HepG2 (cell line): Measurements from ENCODE around the gene OSBPL5. TPM values are rescaled to one million over a fixed set of nuclear protein-coding genes. Genes with fewer than 3 reads are reported as not detected.

Source experiments
- BHLHE40 ChIP-seq: IDR thresholded peaks from 2 replicates; pipeline ENCODE4 v1.6.1; 2011; ENCODE audit warnings: low read length, improper control_type of control experiment
- GZF1 ChIP-seq: sonication (generic); formaldehyde crosslinking; IDR thresholded peaks from 2 replicates; pipeline ENCODE4 v1.5.1; 2020; ENCODE audit warnings: mild to moderate bottlenecking, missing genetic modification reagents
- PAXIP1 ChIP-seq: sonication (generic); formaldehyde crosslinking; conservative IDR thresholded peaks from 2 replicates; pipeline ENCODE4 v1.4.0; 2020; ENCODE audit warnings: mild to moderate bottlenecking, missing genetic modification reagents, moderate library complexity
- RFXANK ChIP-seq: IDR thresholded peaks from 2 replicates; pipeline ENCODE4 v1.6.1; 2016
- SMAD1 ChIP-seq: sonication (generic); formaldehyde crosslinking; IDR thresholded peaks from 2 replicates; pipeline ENCODE4 v1.4.0; 2020; ENCODE audit warnings: missing genetic modification reagents, low read depth, mild to moderate bottlenecking, borderline replicate concordance
- SUZ12 ChIP-seq: fragments of 150-350 bp; IDR thresholded peaks from 2 replicates; pipeline ENCODE4 v1.6.1; 2014; ENCODE audit warnings: low read depth, low read length
- TEAD3 ChIP-seq: optimal IDR thresholded peaks from 2 replicates; pipeline ENCODE3; 2016; ENCODE audit warnings: borderline replicate concordance
- THAP9 ChIP-seq: sonication (generic); formaldehyde crosslinking; IDR thresholded peaks from 2 replicates; pipeline ENCODE4; 2020; ENCODE audit warnings: missing genetic modification reagents, mild to moderate bottlenecking, borderline replicate concordance
- XBP1 ChIP-seq: sonication (generic); formaldehyde crosslinking; IDR thresholded peaks from 2 replicates; pipeline ENCODE4 v1.5.0; 2020; ENCODE audit warnings: missing genetic modification reagents
- ZNF20 ChIP-seq: sonication (generic); formaldehyde crosslinking; IDR thresholded peaks from 2 replicates; pipeline ENCODE4 v1.4.0; 2020; ENCODE audit warnings: mild to moderate bottlenecking, moderate library complexity, missing genetic modification reagents
- ZNF331 ChIP-seq: sonication (generic); formaldehyde crosslinking; IDR thresholded peaks from 2 replicates; pipeline ENCODE4 v1.4.0; 2020; ENCODE audit warnings: missing genetic modification reagents
- ZNF451 ChIP-seq: sonication (generic); formaldehyde crosslinking; IDR thresholded peaks from 2 replicates; pipeline ENCODE4 v1.5.0; 2020; ENCODE audit warnings: mild to moderate bottlenecking, missing genetic modification reagents
- ZNF562 ChIP-seq: sonication (generic); formaldehyde crosslinking; IDR thresholded peaks from 2 replicates; pipeline ENCODE4 v1.8.0; 2022; ENCODE audit warnings: missing genetic modification reagents, borderline replicate concordance
- ZNF589 ChIP-seq: sonication (generic); formaldehyde crosslinking; conservative IDR thresholded peaks from 2 replicates; pipeline ENCODE4 v1.8.0; 2022; ENCODE audit warnings: mild to moderate bottlenecking, moderate library complexity, missing genetic modification reagents
- ZNF709 ChIP-seq: sonication (generic); formaldehyde crosslinking; IDR thresholded peaks from 2 replicates; pipeline ENCODE4 v1.5.0; 2020; ENCODE audit warnings: mild to moderate bottlenecking, missing genetic modification reagents
- ZSCAN12 ChIP-seq: sonication (generic); formaldehyde crosslinking; IDR thresholded peaks from 2 replicates; pipeline ENCODE4 v1.9.0; 2021; ENCODE audit warnings: mild to moderate bottlenecking, missing genetic modification reagents
- polyA plus RNA-seq, 8 experiments: library from polyadenylated mRNA; depleted of rRNA in 3 of 8; stranded (reverse) in 7 of 8; unstranded in 1 of 8; fragments of >200 nt; fragmentation: Illumina TruSeq in 4 of 8; extraction: Trizol in 4 of 8; gene quantifications; 2 replicates each; pipeline versions ENCODE4 v1.2.1 to v1.2.3, GENCODE V29; 2011 to 2016; ENCODE audit warnings: low read depth in 4 of 8, missing spikeins in 1 of 8, mixed read lengths in 1 of 8; ENCODE audit not compliant: insufficient read depth in 1 of 8
- total RNA-seq, 5 experiments: library from RNA; depleted of rRNA; stranded (reverse); fragments of >200 nt; fragmentation: Illumina TruSeq; extraction: Trizol; gene quantifications; 2 replicates each; pipeline ENCODE4 v1.2.3, GENCODE V29; 2016; ENCODE audit warnings: low read depth in 1 of 5
- TF ChIP-seq, protein P1 (sequence below): IDR thresholded peaks from 2 replicates; pipeline ENCODE4 v1.4.0; 2020; ENCODE audit warnings: mild to moderate bottlenecking, missing genetic modification reagents
- TF ChIP-seq, protein P2 (sequence below): sonication (generic); formaldehyde crosslinking; IDR thresholded peaks from 2 replicates; pipeline ENCODE4 v1.5.1; 2020; ENCODE audit warnings: missing genetic modification reagents, mild to moderate bottlenecking, borderline replicate concordance

OSBPL5 gene
- total and polyA plus RNA-seq, 2 of the 13 experiments (the other 11 are each of a cell fraction or from before 2014, with no cell fraction given) = not detected

DNA sequence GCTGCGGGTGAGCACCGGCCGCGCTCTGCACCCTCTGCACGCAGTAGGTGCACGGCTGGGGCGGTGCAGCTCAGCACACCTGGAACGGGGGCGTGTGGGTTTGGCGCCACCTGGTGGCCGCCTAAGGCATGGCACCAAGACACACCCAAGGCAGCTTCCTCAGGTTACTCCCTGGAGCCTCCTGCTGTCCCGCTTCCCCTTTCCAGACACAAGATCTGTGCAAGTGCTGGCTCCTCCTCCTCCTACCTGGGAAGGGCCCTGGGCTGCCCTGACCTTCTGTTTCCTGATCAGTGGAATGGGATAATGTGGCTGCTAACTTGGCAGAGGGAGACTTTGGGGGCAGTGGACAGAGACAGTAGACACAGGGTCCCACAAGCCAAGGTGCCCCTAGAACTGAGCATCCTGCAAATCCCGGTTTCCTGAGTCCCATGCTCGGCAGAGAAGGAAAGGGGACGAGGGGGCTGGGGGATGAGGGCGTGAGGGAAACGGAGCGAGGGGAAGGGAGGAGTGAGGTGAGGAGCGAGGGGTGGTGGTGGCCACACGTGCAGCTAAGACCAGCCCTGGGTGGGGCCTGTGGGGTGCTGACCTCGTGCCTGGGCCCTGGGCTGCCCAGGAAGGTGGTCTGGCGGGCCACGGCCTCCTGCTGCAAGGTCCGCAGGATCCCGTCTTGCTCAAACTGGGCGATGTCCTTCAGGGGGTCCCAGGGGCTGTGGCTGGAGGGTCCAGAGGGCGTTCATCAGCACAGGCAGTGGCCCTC is 73.1 kb downstream of the OSBPL5 start (continued):
- TF ChIP-seq, protein P1, sequence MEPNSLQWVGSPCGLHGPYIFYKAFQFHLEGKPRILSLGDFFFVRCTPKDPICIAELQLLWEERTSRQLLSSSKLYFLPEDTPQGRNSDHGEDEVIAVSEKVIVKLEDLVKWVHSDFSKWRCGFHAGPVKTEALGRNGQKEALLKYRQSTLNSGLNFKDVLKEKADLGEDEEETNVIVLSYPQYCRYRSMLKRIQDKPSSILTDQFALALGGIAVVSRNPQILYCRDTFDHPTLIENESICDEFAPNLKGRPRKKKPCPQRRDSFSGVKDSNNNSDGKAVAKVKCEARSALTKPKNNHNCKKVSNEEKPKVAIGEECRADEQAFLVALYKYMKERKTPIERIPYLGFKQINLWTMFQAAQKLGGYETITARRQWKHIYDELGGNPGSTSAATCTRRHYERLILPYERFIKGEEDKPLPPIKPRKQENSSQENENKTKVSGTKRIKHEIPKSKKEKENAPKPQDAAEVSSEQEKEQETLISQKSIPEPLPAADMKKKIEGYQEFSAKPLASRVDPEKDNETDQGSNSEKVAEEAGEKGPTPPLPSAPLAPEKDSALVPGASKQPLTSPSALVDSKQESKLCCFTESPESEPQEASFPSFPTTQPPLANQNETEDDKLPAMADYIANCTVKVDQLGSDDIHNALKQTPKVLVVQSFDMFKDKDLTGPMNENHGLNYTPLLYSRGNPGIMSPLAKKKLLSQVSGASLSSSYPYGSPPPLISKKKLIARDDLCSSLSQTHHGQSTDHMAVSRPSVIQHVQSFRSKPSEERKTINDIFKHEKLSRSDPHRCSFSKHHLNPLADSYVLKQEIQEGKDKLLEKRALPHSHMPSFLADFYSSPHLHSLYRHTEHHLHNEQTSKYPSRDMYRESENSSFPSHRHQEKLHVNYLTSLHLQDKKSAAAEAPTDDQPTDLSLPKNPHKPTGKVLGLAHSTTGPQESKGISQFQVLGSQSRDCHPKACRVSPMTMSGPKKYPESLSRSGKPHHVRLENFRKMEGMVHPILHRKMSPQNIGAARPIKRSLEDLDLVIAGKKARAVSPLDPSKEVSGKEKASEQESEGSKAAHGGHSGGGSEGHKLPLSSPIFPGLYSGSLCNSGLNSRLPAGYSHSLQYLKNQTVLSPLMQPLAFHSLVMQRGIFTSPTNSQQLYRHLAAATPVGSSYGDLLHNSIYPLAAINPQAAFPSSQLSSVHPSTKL (CRISPR knock-in tag) = no peak
- TF ChIP-seq ZNF20 (CRISPR knock-in tag) = no peak
- TF ChIP-seq XBP1 = no peak
- TF ChIP-seq ZNF451 (CRISPR knock-in tag) = no peak
- TF ChIP-seq, protein P2, sequence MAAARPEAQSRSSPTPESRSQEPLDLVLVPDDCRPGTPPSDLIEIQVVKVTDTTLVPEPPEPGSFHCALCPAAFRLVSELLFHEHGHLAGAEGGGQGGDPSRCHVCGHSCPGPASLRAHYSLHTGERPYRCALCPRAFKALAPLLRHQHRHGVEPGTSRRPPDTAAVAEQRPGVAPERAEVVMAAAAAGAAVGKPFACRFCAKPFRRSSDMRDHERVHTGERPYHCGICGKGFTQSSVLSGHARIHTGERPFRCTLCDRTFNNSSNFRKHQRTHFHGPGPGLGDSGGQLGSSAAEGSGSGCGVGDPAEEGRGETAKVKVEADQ (CRISPR knock-in tag) = no peak
- TF ChIP-seq SUZ12 = no peak
- TF ChIP-seq ZNF331 (CRISPR knock-in tag) = peak; percentile 43; the same call in 1 of the 2 replicates
- TF ChIP-seq ZNF589 (CRISPR knock-in tag) = no peak
- TF ChIP-seq TEAD3 = peak; percentile 50
- no peak for TF ChIP-seq GZF1 (CRISPR knock-in tag)
- no peak for TF ChIP-seq ZNF562 (CRISPR knock-in tag)
- TF ChIP-seq BHLHE40 = no peak
- no peak for TF ChIP-seq ZSCAN12 (CRISPR knock-in tag)
- no peak for TF ChIP-seq ZNF709 (CRISPR knock-in tag)
- TF ChIP-seq THAP9 (CRISPR knock-in tag) = no peak
- TF ChIP-seq SMAD1 (CRISPR knock-in tag) = no peak
- no peak for TF ChIP-seq RFXANK (CRISPR knock-in tag)
- no peak for TF ChIP-seq PAXIP1 (CRISPR knock-in tag)
